ENCODE measurements around the gene TCF20. TPM values are rescaled to one million over a fixed set of nuclear protein-coding genes. Genes with fewer than 3 reads are reported as not detected.

Gene TCF20
- total and polyA plus RNA-seq, 4 donors = 1.0 to 15.8 (median 9.4) TPM

DNA sequence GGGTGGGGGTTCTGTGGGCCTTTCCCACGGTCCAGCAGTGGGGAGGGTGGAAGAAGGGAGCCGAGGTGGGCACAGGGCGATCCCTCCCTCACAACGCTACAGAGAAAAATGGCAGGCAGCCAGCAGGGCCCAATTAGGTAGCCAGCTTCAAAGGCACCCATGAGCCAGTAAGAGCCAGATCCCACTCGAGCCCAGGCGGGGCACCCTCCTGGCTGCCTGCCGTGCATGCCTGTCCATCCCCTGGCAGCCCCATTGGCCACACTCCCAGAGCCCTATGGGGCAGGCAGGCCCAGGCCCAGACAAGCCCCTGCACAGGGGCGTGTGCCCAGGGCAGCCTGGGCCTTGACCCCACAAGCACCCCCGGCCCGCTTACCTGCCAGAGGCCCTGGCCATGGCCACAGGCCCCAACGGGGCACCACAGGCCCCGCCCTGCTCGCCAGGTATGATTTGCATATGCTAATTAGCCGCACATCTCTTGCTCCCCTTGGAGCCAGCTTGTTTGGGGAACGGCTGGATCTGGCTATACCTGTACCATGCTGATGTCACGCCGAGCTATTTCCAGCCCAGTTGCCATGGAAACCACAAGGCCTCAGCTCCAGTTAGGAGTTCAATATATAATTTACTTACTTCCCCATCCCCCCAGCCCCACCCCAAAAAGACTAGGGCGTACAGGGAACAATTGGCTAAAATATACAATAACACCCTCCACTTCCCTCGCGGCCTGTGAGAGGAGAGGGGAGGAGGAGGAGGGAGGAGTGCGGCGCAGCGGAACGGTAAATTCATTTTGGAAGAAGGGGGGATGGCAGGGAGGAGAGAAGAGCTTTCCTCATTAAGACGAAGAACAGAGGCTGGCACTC is 47.5 kb upstream of the TCF20 start (continued):
- TF ChIP-seq, protein P1, sequence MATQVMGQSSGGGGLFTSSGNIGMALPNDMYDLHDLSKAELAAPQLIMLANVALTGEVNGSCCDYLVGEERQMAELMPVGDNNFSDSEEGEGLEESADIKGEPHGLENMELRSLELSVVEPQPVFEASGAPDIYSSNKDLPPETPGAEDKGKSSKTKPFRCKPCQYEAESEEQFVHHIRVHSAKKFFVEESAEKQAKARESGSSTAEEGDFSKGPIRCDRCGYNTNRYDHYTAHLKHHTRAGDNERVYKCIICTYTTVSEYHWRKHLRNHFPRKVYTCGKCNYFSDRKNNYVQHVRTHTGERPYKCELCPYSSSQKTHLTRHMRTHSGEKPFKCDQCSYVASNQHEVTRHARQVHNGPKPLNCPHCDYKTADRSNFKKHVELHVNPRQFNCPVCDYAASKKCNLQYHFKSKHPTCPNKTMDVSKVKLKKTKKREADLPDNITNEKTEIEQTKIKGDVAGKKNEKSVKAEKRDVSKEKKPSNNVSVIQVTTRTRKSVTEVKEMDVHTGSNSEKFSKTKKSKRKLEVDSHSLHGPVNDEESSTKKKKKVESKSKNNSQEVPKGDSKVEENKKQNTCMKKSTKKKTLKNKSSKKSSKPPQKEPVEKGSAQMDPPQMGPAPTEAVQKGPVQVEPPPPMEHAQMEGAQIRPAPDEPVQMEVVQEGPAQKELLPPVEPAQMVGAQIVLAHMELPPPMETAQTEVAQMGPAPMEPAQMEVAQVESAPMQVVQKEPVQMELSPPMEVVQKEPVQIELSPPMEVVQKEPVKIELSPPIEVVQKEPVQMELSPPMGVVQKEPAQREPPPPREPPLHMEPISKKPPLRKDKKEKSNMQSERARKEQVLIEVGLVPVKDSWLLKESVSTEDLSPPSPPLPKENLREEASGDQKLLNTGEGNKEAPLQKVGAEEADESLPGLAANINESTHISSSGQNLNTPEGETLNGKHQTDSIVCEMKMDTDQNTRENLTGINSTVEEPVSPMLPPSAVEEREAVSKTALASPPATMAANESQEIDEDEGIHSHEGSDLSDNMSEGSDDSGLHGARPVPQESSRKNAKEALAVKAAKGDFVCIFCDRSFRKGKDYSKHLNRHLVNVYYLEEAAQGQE (IDR thresholded peaks at IDR 0.05) = no peak
- TF ChIP-seq, protein P2, sequence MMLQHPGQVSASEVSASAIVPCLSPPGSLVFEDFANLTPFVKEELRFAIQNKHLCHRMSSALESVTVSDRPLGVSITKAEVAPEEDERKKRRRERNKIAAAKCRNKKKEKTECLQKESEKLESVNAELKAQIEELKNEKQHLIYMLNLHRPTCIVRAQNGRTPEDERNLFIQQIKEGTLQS (IDR thresholded peaks at IDR 0.05) = no peak
- TF ChIP-seq YY1 (IDR thresholded peaks at IDR 0.05) (no peak), NR2F2 (IDR thresholded peaks at IDR 0.05) (no peak), GABPA (IDR thresholded peaks at IDR 0.05 in 1 of 2, conservative IDR thresholded peaks at IDR 0.05 in 1 of 2) (no peak), HNF4G (IDR thresholded peaks at IDR 0.05) (no peak)

GRCh38 chr22:42317008-42317407 is 46.6 kb upstream of the TCF20 start:
- no peak overlapping the region for H3K4me3 ChIP-seq (ENCODE audit: low read depth in 1 of 3, low read length in 3 of 3)
- H3K27me3 ChIP-seq (ENCODE audit: control insufficient read depth in 4 of 4, insufficient read depth in 4 of 4, low read length in 3 of 4) = no peaks in the 10 kb centered on the region
- H3K4me1 ChIP-seq (ENCODE audit: control insufficient read depth in 4 of 4, insufficient read depth in 4 of 4, low read length in 3 of 4) = peaks cover 0 to 13% (median 8%) of the 10 kb centered on the region in 4 donors
- H3K9me3 ChIP-seq (ENCODE audit: control insufficient read depth in 4 of 4, low read length in 3 of 4) = no peaks in the 10 kb centered on the region
- no peak for TF ChIP-seq YY1 (IDR thresholded peaks at IDR 0.05)
- no peak for TF ChIP-seq SP1 (IDR thresholded peaks at IDR 0.05)
- no peak for TF ChIP-seq NR2F2 (IDR thresholded peaks at IDR 0.05)
- TF ChIP-seq JUND (IDR thresholded peaks at IDR 0.05) = no peak
- H3K27ac ChIP-seq (ENCODE audit: low read depth in 1 of 2, low read length in 2 of 2) = no peak overlapping the region
- WGBS = 77% methylated on average over 13 of the region's 13 CpGs
- H3K36me3 ChIP-seq (ENCODE audit: control insufficient read depth in 4 of 4, insufficient read depth in 3 of 4, low read depth in 1 of 4, low read length in 3 of 4) = no peaks in the 10 kb centered on the region
- H3K9ac ChIP-seq (ENCODE audit: low read depth in 1 of 2, low read length in 2 of 2) = no peak overlapping the region
- no peak for DNase-seq (ENCODE audit: low spot score)

- DNase-seq (ENCODE audit: low spot score) = no peak
Observed at GRCh38 chr22:42315392-42315756, 44.9 kb upstream of the TCF20 start.

More at GRCh38 chr22:42315392-42315756, 44.9 kb upstream of the TCF20 start:
- H3K9me3 ChIP-seq (ENCODE audit: control insufficient read depth in 4 of 4, low read length in 3 of 4) = no peaks in the 10 kb centered on the region
- no peak overlapping the region for H3K4me3 ChIP-seq (ENCODE audit: low read depth in 1 of 3, low read length in 3 of 3)
- H3K9ac ChIP-seq (ENCODE audit: low read depth in 1 of 2, low read length in 2 of 2) = no peak overlapping the region
- H3K4me1 ChIP-seq (ENCODE audit: control insufficient read depth in 4 of 4, insufficient read depth in 4 of 4, low read length in 3 of 4) = peaks cover 0 to 13% (median 8%) of the 10 kb centered on the region in 4 donors
- TF ChIP-seq SP1 (IDR thresholded peaks at IDR 0.05) = no peak
- TF ChIP-seq EGR1 (IDR thresholded peaks at IDR 0.05; ENCODE audit: low read depth in 2 of 2) = no peak
- TF ChIP-seq, protein P1 (IDR thresholded peaks at IDR 0.05) = no peak
- TF ChIP-seq, protein P3, sequence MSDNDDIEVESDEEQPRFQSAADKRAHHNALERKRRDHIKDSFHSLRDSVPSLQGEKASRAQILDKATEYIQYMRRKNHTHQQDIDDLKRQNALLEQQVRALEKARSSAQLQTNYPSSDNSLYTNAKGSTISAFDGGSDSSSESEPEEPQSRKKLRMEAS (IDR thresholded peaks at IDR 0.05) = no peak
- TF ChIP-seq GABPA (IDR thresholded peaks at IDR 0.05 in 1 of 2, conservative IDR thresholded peaks at IDR 0.05 in 1 of 2) = no peak
- no peak for TF ChIP-seq TAF1 (conservative IDR thresholded peaks at IDR 0.05)
- TF ChIP-seq JUND (IDR thresholded peaks at IDR 0.05) = no peak
- no peak for TF ChIP-seq RXRA (IDR thresholded peaks at IDR 0.05)
- TF ChIP-seq, protein P4, sequence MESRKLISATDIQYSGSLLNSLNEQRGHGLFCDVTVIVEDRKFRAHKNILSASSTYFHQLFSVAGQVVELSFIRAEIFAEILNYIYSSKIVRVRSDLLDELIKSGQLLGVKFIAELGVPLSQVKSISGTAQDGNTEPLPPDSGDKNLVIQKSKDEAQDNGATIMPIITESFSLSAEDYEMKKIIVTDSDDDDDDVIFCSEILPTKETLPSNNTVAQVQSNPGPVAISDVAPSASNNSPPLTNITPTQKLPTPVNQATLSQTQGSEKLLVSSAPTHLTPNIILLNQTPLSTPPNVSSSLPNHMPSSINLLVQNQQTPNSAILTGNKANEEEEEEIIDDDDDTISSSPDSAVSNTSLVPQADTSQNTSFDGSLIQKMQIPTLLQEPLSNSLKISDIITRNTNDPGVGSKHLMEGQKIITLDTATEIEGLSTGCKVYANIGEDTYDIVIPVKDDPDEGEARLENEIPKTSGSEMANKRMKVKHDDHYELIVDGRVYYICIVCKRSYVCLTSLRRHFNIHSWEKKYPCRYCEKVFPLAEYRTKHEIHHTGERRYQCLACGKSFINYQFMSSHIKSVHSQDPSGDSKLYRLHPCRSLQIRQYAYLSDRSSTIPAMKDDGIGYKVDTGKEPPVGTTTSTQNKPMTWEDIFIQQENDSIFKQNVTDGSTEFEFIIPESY (IDR thresholded peaks at IDR 0.05) = no peak
- no peaks in the 10 kb centered on the region for H3K27me3 ChIP-seq (ENCODE audit: control insufficient read depth in 4 of 4, insufficient read depth in 4 of 4, low read length in 3 of 4)
- no peak overlapping the region for H3K27ac ChIP-seq (ENCODE audit: low read depth in 1 of 2, low read length in 2 of 2)
- no peaks in the 10 kb centered on the region for H3K36me3 ChIP-seq (ENCODE audit: control insufficient read depth in 4 of 4, insufficient read depth in 3 of 4, low read depth in 1 of 4, low read length in 3 of 4)

Measured in liver (tissue), 9 donors.